Activated naive CD4-positive, alpha-beta T cell treated with anti-CD3 and anti-CD28 coated beads, Interleukin-2, amount 10 ng/mL, durations not matched to agents 7 days and 5 days (primary cell): ENCODE results near the gene KMT5C.

ENCODE experiments used
- CTCF ChIA-PET: fragments of 350-600 bp; sonication (Branson Sonifier 250); formaldehyde crosslinking; loops from one replicate; lab custom pipeline; 2021; ENCODE audit warnings: antibody characterized with exemption; lab: Charles Lee
- DNase-seq: peaks from one replicate; pipeline ENCODE4 v3.0.0-alpha.2; 2020
- H3K27ac Mint-ChIP-seq: one replicate; pipeline ENCODE4 v1.8.0; 2021; ENCODE audit warnings: mild to moderate bottlenecking, moderate library complexity, mixed read lengths
- H3K27me3 Mint-ChIP-seq: one replicate; pipeline ENCODE4 v1.8.0; 2021; ENCODE audit warnings: mild to moderate bottlenecking, mixed read lengths
- H3K36me3 Mint-ChIP-seq: one replicate; pipeline ENCODE4 v1.8.0; 2021; ENCODE audit warnings: mixed read lengths
- H3K4me1 Mint-ChIP-seq: one replicate; pipeline ENCODE4 v1.8.0; 2021; ENCODE audit warnings: mixed read lengths
- H3K4me3 Mint-ChIP-seq: one replicate; pipeline ENCODE4 v1.8.0; 2021; ENCODE audit warnings: mild to moderate bottlenecking, moderate library complexity, mixed read lengths
- H3K9me3 Mint-ChIP-seq: one replicate; pipeline ENCODE4 v1.8.0; 2021; ENCODE audit warnings: mixed read lengths

The KMT5C gene

DNA sequence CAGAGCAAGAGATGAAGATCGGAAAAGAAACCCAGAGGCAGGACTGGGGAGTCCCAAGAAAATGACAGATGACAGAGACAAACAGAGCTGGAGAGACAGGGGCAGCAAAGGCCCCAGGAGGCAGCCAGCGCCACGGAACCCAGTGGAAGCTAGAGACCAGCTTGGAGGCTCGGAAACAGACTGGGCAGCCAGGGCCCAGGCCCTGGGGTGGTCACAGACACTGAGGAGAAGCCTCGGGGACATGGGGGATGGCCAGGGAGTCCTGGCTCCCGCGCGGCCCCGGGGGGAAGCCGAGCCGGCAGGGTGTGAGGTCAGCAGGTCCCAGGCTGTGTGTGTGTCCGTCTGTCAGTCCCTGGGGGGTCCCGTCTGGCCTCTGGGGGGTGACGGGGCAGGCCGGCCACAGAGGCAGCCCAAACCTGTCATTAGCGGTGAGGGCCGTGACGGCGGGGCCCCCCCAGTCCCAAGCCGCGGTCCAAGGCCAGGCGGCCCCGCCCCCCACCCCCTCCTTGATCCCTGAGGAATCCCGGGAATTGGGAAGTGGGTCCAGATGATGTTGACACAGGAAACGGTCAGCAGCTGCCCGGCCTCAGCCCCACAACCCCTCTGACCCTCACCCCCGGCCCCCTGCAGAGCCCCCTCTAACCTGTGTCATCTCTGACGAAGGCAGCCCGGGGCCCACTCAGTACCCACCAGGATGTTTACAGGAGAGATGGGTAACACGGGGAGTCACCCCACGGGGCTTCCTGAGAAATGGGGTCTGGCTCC is 34.5 kb downstream of the KMT5C start:
- Mint-ChIP-seq H3K4me3 (no peak overlapping the region), H3K27me3 (peaks cover 85% of the 10 kb centered on the region), H3K4me1 (peaks cover 7% of the 10 kb centered on the region), H3K27ac (no peak overlapping the region), H3K36me3 (no peaks in the 10 kb centered on the region), H3K9me3 (no peaks in the 10 kb centered on the region)
- CTCF ChIA-PET: no interaction called here
- no peak for DNase-seq

DNA sequence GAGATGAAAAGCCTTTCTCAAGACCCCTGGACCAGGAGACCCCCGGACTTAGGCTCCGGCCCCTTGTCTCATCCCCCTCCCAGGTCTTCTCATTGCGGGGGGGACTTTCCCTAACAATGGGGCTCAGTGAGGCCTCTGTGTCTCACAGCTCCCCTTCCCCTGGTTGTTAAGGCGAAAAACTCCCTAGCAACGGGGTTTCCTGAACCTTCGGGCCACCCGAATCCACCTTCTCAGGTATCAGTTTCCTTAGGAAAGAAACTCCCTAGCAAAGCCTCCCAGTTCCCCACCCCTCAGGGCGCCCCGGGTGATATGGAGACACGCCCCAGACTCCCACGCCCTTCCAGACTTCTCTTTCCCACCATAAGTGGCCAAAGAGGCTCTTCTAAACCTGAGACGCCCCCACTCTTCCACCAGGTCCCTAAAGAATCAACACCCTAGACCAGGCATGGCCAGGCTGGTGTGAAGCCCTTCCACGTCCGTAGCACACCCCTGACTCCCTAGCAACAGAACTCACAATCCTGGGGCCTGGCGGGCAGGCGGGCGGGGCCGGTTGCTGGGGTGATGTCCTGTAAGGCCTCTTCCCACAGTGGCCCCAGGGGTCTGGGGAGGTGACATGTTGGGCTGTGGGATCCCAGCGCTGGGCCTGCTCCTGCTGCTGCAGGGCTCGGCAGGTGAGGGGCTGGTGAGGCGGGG is 36.7 kb downstream of the KMT5C start, which contains the start of gene TMEM190:
TMEM190 (plus strand) TSS at position 586 of the 693 bp plus-strand sequence; CDS start at position 614, 28 bp downstream.
- H3K36me3 Mint-ChIP-seq: peaks cover 3% of the 10 kb centered on the region
- H3K9me3 Mint-ChIP-seq: no peaks in the 10 kb centered on the region
- no peak for DNase-seq
- peaks cover 64% of the 10 kb centered on the region for H3K27me3 Mint-ChIP-seq
- H3K4me3 Mint-ChIP-seq: no peak within 1 kb of the TSS
- CTCF ChIA-PET: no interaction called here
- peak within 1 kb of the TSS; percentile 14 for H3K27ac Mint-ChIP-seq
- H3K4me1 Mint-ChIP-seq: peaks cover 1% of the 10 kb centered on the region

DNA sequence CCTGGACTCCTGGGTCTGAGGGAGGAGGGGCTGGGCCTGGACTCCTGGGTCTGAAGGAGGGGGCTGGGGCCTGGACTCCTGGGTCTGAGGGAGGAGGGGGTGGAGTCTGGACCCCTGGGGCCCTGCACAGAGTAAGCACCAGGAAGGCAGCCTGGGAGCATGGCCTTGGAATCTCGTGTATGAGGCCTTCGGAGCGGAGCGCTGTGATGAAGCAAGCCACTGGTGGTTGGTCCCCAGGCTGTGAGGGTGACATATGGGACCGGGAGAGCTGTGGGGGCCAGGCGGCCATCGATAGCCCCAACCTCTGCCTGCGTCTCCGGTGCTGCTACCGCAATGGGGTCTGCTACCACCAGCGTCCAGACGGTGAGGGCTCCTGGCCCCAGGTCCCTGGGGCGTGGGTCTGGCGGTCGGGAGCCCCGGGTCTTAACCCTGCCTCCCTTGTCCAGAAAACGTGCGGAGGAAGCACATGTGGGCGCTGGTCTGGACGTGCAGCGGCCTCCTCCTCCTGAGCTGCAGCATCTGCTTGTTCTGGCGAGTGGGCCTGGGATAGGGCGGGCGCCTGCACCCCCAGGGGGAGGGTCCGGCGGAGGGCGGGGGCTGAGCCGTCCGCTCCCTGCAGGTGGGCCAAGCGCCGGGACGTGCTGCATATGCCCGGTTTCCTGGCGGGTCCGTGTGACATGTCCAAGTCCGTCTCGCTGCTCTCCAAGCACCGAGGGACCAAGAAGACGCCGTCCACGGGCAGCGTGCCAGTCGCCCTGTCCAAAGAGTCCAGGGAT is 37.9 kb downstream of the KMT5C start:
- Mint-ChIP-seq H3K36me3 (peaks cover 14% of the 10 kb centered on the region), H3K4me3 (no peak overlapping the region), H3K27ac (no peak overlapping the region), H3K9me3 (no peaks in the 10 kb centered on the region), H3K27me3 (peaks cover 52% of the 10 kb centered on the region), H3K4me1 (peaks cover 13% of the 10 kb centered on the region)
- CTCF ChIA-PET: interaction anchor here (0.7 kb wide), 1 partner anchor 430 kb away, joined by 3 read pairs; no protein-coding TSS in a partner anchor
- DNase-seq: no peak

DNA sequence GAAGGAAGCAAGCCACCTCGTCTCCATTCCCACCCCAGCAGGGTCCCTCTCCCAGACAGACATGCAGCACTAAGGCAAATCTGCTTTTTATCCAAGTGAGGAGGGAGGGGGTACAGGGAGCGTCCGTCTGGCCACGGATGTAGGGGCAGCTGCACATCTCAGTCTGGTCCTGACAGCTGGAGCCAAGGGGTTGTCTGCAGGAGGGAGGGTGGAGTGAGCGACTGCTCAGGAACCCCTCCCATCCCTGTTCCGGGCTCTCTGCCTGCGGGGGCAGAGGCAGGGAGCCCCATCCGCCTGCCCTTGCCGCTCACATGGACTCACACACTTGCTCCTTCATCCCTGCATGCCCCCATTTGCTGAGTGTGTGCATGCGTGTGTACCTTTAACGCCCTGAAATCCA is 39.5 kb downstream of the KMT5C start:
- H3K9me3 Mint-ChIP-seq: no peaks in the 10 kb centered on the region
- H3K27ac Mint-ChIP-seq: no peak overlapping the region
- peaks cover 22% of the 10 kb centered on the region for H3K4me1 Mint-ChIP-seq
- no peak for DNase-seq
- peaks cover 16% of the 10 kb centered on the region for H3K36me3 Mint-ChIP-seq
- CTCF ChIA-PET: no interaction called here
- H3K4me3 Mint-ChIP-seq: no peak overlapping the region
- H3K27me3 Mint-ChIP-seq: peaks cover 36% of the 10 kb centered on the region

- Mint-ChIP-seq H3K9me3 (no peaks in the 10 kb centered on the region), H3K4me1 (peaks cover 40% of the 10 kb centered on the region), H3K27ac (peak overlapping the region; percentile 30), H3K4me3 (peak overlapping the region; percentile 90), H3K36me3 (peaks cover 30% of the 10 kb centered on the region), H3K27me3 (peaks cover 10% of the 10 kb centered on the region)
- CTCF ChIA-PET: no interaction called here
- no peak for DNase-seq
Observed at GRCh38 chr19:55382013-55382412, 42.3 kb downstream of the KMT5C start.

DNA sequence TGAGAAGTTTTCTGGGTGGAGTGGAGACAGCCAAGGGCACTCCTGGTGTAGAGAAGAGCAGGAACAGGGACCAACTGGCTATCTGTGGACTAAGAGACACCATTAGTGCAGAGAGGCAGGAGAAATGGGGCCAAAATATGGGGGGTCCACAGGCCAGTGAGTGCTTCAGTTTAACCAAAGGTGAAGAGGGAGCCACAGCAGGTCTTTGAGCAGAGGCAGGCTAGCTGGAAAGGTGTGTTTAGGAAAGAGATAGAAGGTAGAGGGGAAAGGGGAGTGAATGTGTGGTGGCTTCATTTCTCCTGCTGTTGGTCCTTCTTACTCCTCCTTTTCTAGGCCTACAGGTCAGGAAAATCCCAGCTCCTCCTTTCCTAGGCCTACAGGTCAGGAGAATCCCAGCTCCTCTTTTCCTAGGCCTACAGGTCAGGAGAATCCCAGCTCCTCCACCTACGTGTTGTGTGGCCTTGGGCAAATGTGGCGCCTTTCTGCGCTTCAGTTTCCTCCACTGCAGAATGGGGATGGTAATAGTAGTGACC is 42.9 kb downstream of the KMT5C start:
- no peak for DNase-seq
- peaks cover 36% of the 10 kb centered on the region for H3K36me3 Mint-ChIP-seq
- peak overlapping the region; percentile 93 for H3K27ac Mint-ChIP-seq
- H3K4me3 Mint-ChIP-seq: peak overlapping the region; percentile 90
- peaks cover 4% of the 10 kb centered on the region for H3K27me3 Mint-ChIP-seq
- no peaks in the 10 kb centered on the region for H3K9me3 Mint-ChIP-seq
- peaks cover 46% of the 10 kb centered on the region for H3K4me1 Mint-ChIP-seq
- CTCF ChIA-PET: interaction anchor here (2.7 to 3.1 kb wide), 2 partner anchors 81 to 91 kb away, joined by 13 to 25 read pairs; no protein-coding TSS in a partner anchor

- Mint-ChIP-seq H3K36me3 (peaks cover 45% of the 10 kb centered on the region), H3K9me3 (no peaks in the 10 kb centered on the region), H3K27ac (peak overlapping the region; percentile 93), H3K4me3 (peak overlapping the region; percentile 90), H3K4me1 (peaks cover 55% of the 10 kb centered on the region), H3K27me3 (no peaks in the 10 kb centered on the region)
- CTCF ChIA-PET: interaction anchor here (0.5 to 3.1 kb wide), 8 partner anchors 25 to 176 kb away, joined by 3 to 25 read pairs (median 4); partner anchors contain the start of gene KMT5C
- DNase-seq: peak; percentile 67
Observed at GRCh38 chr19:55383279-55384130, 43.8 kb downstream of the KMT5C start.

DNA sequence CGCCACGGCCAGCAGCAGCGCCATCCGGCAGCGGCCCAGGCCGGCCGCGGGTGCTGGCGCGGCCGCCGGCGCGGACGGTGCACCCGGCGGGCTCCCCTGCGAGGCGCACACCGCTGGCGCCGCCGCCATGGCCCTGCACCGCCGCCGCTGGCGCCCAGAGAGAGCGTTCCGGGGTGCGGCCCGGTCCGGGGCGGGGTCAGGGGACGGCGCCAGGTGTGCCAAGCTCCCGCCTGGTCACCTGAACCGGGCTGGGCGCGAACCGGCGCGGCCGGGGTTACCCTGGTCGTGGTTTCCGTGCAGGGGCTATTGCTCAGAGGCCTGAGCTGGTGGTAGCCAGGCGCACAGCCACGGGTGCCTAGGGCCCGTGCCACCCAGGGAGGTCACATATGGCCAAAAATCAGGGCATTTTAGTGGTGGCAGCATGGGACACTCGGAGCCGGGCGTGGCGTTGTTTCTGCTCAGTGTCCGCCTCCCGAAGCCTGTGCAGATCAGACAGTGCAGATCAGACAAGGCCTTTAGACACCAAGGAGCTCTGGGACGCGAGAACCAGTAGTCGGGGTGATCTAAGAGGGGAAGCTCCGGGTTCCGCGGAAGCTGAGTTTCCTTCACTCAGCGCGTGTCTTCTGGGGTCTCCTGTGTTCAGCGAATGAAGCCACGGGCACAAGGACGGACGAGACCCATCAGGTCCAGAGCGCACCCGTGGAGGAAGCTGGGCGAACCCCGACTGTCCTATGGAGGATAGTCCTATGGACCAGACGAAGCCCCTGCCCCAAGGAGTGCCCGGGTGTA is 44.6 kb downstream of the KMT5C start, which contains the start of gene TMEM238:
TMEM238 (minus strand) TSS at position 162 of the 789 bp plus-strand sequence; CDS start at position 129, 33 bp downstream.
- Mint-ChIP-seq H3K4me1 (peaks cover 63% of the 10 kb centered on the region), H3K9me3 (no peaks in the 10 kb centered on the region), H3K27ac (peak within 1 kb of the TSS; percentile 97), H3K4me3 (peak within 1 kb of the TSS; percentile 97), H3K27me3 (no peaks in the 10 kb centered on the region), H3K36me3 (peaks cover 50% of the 10 kb centered on the region)
- peak; percentile 64 for DNase-seq
- CTCF ChIA-PET: interaction anchor here (0.9 to 3.1 kb wide), 8 partner anchors 24 to 130 kb away, joined by 3 to 25 read pairs (median 4); partner anchors contain the start of gene KMT5C

GRCh38 chr19:55384920-55385723 is 45.4 kb downstream of the KMT5C start:
- DNase-seq: peak; percentile 98
- H3K27ac Mint-ChIP-seq: peak overlapping the region; percentile 97
- peak overlapping the region; percentile 97 for H3K4me3 Mint-ChIP-seq
- H3K9me3 Mint-ChIP-seq: no peaks in the 10 kb centered on the region
- peaks cover 70% of the 10 kb centered on the region for H3K4me1 Mint-ChIP-seq
- no peaks in the 10 kb centered on the region for H3K27me3 Mint-ChIP-seq
- CTCF ChIA-PET: interaction anchor here (0.9 to 3.1 kb wide), 7 partner anchors 19 to 131 kb away, joined by 3 to 25 read pairs (median 5); partner anchors contain the start of gene KMT5C
- peaks cover 54% of the 10 kb centered on the region for H3K36me3 Mint-ChIP-seq

DNA sequence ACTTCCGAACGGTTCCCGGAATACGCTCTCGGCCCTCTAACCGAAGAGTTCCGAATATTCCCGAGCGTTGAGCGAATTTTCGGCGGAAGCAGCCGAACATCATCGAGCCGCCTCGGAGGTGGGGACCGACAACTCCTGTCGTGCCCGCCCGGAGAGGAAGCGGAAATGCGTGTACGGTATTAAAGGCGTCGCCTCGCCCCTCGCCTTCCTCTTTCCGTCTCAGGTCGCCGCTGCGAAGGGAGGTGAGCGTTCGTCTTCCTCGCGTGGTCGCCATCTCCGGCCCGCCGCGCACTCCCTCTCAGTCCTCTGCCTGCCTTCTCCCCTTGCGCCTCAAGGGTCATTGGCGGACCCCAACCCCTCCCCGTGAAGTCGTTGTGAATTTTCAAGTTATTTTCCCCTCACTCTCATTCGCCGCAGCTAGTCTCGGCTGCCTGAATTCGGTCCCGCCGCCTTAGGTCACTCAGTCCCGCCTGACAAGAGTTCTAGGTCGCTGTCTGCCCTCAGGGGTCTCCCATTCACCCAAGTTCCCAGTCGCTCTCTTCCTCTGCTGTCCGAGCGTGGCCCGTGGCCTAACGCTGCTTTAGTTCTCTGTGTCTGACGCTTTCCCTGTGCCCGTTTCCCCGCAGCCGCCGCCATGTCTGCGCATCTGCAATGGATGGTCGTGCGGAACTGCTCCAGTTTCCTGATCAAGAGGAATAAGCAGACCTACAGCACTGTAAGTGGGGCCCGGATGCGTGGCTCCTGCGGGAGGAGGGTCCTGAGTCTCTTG is 46.2 kb downstream of the KMT5C start, which contains the start of gene RPL28:
RPL28 (plus strand) TSS at position 209 of the 769 bp plus-strand sequence; CDS start at position 635, 426 bp downstream.
- Mint-ChIP-seq H3K4me1 (peaks cover 76% of the 10 kb centered on the region), H3K36me3 (peaks cover 60% of the 10 kb centered on the region), H3K9me3 (no peaks in the 10 kb centered on the region), H3K27ac (peak within 1 kb of the TSS; percentile 97), H3K4me3 (peak within 1 kb of the TSS; percentile 97), H3K27me3 (no peaks in the 10 kb centered on the region)
- CTCF ChIA-PET: interaction anchor here (1.0 kb wide), 1 partner anchor 19 kb away, joined by 3 read pairs; no protein-coding TSS in a partner anchor
- peak; percentile 98 for DNase-seq

- Mint-ChIP-seq H3K4me3 (peak overlapping the region; percentile 97), H3K4me1 (peaks cover 75% of the 10 kb centered on the region), H3K27ac (peak overlapping the region; percentile 97), H3K27me3 (no peaks in the 10 kb centered on the region), H3K36me3 (peaks cover 58% of the 10 kb centered on the region), H3K9me3 (no peaks in the 10 kb centered on the region)
- CTCF ChIA-PET: interaction anchor here (1.0 to 1.6 kb wide), 3 partner anchors 11 to 117 kb away, joined by 3 to 4 read pairs (median 3); no protein-coding TSS in a partner anchor
- DNase-seq: no peak
Observed at GRCh38 chr19:55386493-55386971, 46.9 kb downstream of the KMT5C start.
